Stimulated activated CD4-positive, alpha-beta T cell treated with anti-CD3 and anti-CD28 coated beads, Interleukin-1b, Interleukin-23, amount 100 ng/mL, for 48 hours (primary cell): ENCODE data around the gene ZNF76.

Experiments used
- DNase-seq: peaks from one replicate; pipeline ENCODE4 v3.0.0-alpha.2; 2020

Gene ZNF76

GRCh38 chr6:35238843-35239289 is 20.7 kb upstream of the ZNF76 start:
- DNase-seq = no peak

GRCh38 chr6:35239581-35239980 is 20.0 kb upstream of the ZNF76 start:
- no peak for DNase-seq

- peak; percentile 71 for DNase-seq
These were observed 18.4 kb upstream of the ZNF76 start for GRCh38 chr6:35240838-35241801.

- DNase-seq = no peak
These were observed 17.0 kb upstream of the ZNF76 start for GRCh38 chr6:35242486-35242885.

- no peak for DNase-seq
These were observed 16.6 kb upstream of the ZNF76 start for GRCh38 chr6:35242906-35243305.

GRCh38 chr6:35243386-35243958 is 16.1 kb upstream of the ZNF76 start:
- no peak for DNase-seq

GRCh38 chr6:35244551-35244950 is 15.0 kb upstream of the ZNF76 start:
- DNase-seq = no peak

- no peak for DNase-seq
These were observed 11.8 kb upstream of the ZNF76 start for GRCh38 chr6:35247642-35248231.

- DNase-seq = no peak
These were observed 11.2 kb upstream of the ZNF76 start for GRCh38 chr6:35248300-35248699.

- no peak for DNase-seq
These were observed 10.6 kb upstream of the ZNF76 start for GRCh38 chr6:35248965-35249364.

- no peak for DNase-seq
These were observed 7.6 kb upstream of the ZNF76 start for GRCh38 chr6:35251949-35252348.

- no peak for DNase-seq
These were observed 6.3 kb upstream of the ZNF76 start for GRCh38 chr6:35253249-35253648.

- no peak for DNase-seq
These were observed 1.2 kb upstream of the ZNF76 start for GRCh38 chr6:35258336-35258735.

GRCh38 chr6:35258858-35259193 is 709 bp upstream of the ZNF76 start:
- DNase-seq = peak; percentile 38

- peak; percentile 76 for DNase-seq
These were observed 534 bp downstream of the ZNF76 start for GRCh38 chr6:35259948-35260590.

- no peak for DNase-seq
These were observed 1.3 kb downstream of the ZNF76 start for GRCh38 chr6:35260591-35261570.

GRCh38 chr6:35262596-35262995 is 3.1 kb downstream of the ZNF76 start:
- no peak for DNase-seq

- DNase-seq = no peak
These were observed 5.2 kb downstream of the ZNF76 start for GRCh38 chr6:35264550-35265274.

- no peak for DNase-seq
These were observed 6.0 kb downstream of the ZNF76 start for GRCh38 chr6:35265523-35265922.

- no peak for DNase-seq
These were observed 7.9 kb downstream of the ZNF76 start for GRCh38 chr6:35267446-35267845.

- DNase-seq = no peak
These were observed 8.4 kb downstream of the ZNF76 start for GRCh38 chr6:35267897-35268296.

- DNase-seq = no peak
These were observed 12.5 kb downstream of the ZNF76 start for GRCh38 chr6:35272005-35272404.
